GM19328 (cell line): ENCODE data around the gene RRBP1.

Experiments used
- ATAC-seq: cut with Tn5 transposase; IDR thresholded peaks from one replicate; pipeline ENCODE4 v1.9.1; 2021; ENCODE audit warnings: mild to moderate bottlenecking, moderate library complexity; ENCODE audit not compliant: unreplicated experiment

Gene RRBP1

GRCh38 chr20:17611290-17611539 is 70.8 kb downstream of the RRBP1 start:
- ATAC-seq: no peak

- ATAC-seq: no peak
Measured at GRCh38 chr20:17610566-17611289, 71.3 kb downstream of the RRBP1 start.

GRCh38 chr20:17609811-17610377 is 72.1 kb downstream of the RRBP1 start:
- no peak for ATAC-seq

GRCh38 chr20:17608701-17609497 is 73.1 kb downstream of the RRBP1 start:
- no peak for ATAC-seq

GRCh38 chr20:17606001-17606400 is 76.0 kb downstream of the RRBP1 start:
- no peak for ATAC-seq

- no peak for ATAC-seq
Measured at GRCh38 chr20:17605131-17605660, 76.8 kb downstream of the RRBP1 start.

- no peak for ATAC-seq
Measured at GRCh38 chr20:17602493-17602892, 79.5 kb downstream of the RRBP1 start.

GRCh38 chr20:17601957-17602356 is 80.1 kb downstream of the RRBP1 start:
- ATAC-seq: no peak

- ATAC-seq: no peak
Measured at GRCh38 chr20:17598013-17598550, 84.0 kb downstream of the RRBP1 start.

- ATAC-seq: no peak
Measured at GRCh38 chr20:17595856-17596255, 86.2 kb downstream of the RRBP1 start.

- ATAC-seq: no peak
Measured at GRCh38 chr20:17594443-17594842, 87.6 kb downstream of the RRBP1 start.

GRCh38 chr20:17593902-17594301 is 88.1 kb downstream of the RRBP1 start:
- no peak for ATAC-seq

GRCh38 chr20:17590245-17590644 is 91.8 kb downstream of the RRBP1 start:
- ATAC-seq: no peak

- no peak for ATAC-seq
Measured at GRCh38 chr20:17589161-17589834, 92.7 kb downstream of the RRBP1 start.

GRCh38 chr20:17587824-17588223 is 94.2 kb downstream of the RRBP1 start:
- ATAC-seq: no peak

GRCh38 chr20:17587148-17587547 is 94.9 kb downstream of the RRBP1 start:
- ATAC-seq: no peak

GRCh38 chr20:17586250-17586649 is 95.8 kb downstream of the RRBP1 start:
- no peak for ATAC-seq

GRCh38 chr20:17584689-17585088 is 97.4 kb downstream of the RRBP1 start:
- no peak for ATAC-seq

GRCh38 chr20:17583126-17583525 is 98.9 kb downstream of the RRBP1 start:
- ATAC-seq: no peak

- ATAC-seq: no peak
Measured at GRCh38 chr20:17580895-17581294, 101.1 kb downstream of the RRBP1 start.

- ATAC-seq: no peak
Measured at GRCh38 chr20:17579369-17580039, 102.5 kb downstream of the RRBP1 start.
